Measurements from ENCODE around the gene DCAF6.

DCAF6 gene

GRCh38 chr1:167973832-167974231, 37.3 kb downstream of the DCAF6 start:
- H3K27ac ChIP-seq (replicated peaks), result no peak overlapping the region
- H3K27me3 ChIP-seq (ENCODE audit: insufficient read depth, poor library complexity, severe bottlenecking), result no peaks in the 10 kb centered on the region
- DNase-seq (ENCODE audit: low read depth in 1 of 2, low spot score in 1 of 2), result no peak
- TF ChIP-seq GABPA (IDR thresholded peaks at IDR 0.05; ENCODE audit: low read depth) (no peak), POLR2AphosphoS5 (IDR thresholded peaks at IDR 0.05; ENCODE audit: low read depth) (no peak), SPI1 (IDR thresholded peaks at IDR 0.05; ENCODE audit: borderline replicate concordance, low read depth) (no peak), CTCF (IDR thresholded peaks at IDR 0.05; ENCODE audit: insufficient read depth, low read length) (no peak), REST (IDR thresholded peaks at IDR 0.05; ENCODE audit: insufficient replicate concordance, low read depth) (no peak)
- no peak overlapping the region for H3K4me3 ChIP-seq (replicated peaks; ENCODE audit: insufficient read depth, low read length)

GRCh38 chr1:167974698-167975097, 38.2 kb downstream of the DCAF6 start:
- Histone ChIP-seq H3K27me3 (ENCODE audit: insufficient read depth, poor library complexity, severe bottlenecking) (no peaks in the 10 kb centered on the region), H3K4me3 (replicated peaks; ENCODE audit: insufficient read depth, low read length) (no peak overlapping the region), H3K27ac (replicated peaks) (no peak overlapping the region)
- DNase-seq (ENCODE audit: low read depth in 1 of 2, low spot score in 1 of 2), result no peak
- TF ChIP-seq REST (IDR thresholded peaks at IDR 0.05; ENCODE audit: insufficient replicate concordance, low read depth) (no peak), SPI1 (IDR thresholded peaks at IDR 0.05; ENCODE audit: borderline replicate concordance, low read depth) (no peak), GABPA (IDR thresholded peaks at IDR 0.05; ENCODE audit: low read depth) (no peak), CTCF (IDR thresholded peaks at IDR 0.05; ENCODE audit: insufficient read depth, low read length) (no peak), POLR2AphosphoS5 (IDR thresholded peaks at IDR 0.05; ENCODE audit: low read depth) (no peak)

GRCh38 chr1:167977245-167977644, 40.8 kb downstream of the DCAF6 start:
- no peak for DNase-seq (ENCODE audit: low read depth in 1 of 2, low spot score in 1 of 2)
- H3K27me3 ChIP-seq (ENCODE audit: insufficient read depth, poor library complexity, severe bottlenecking), result no peaks in the 10 kb centered on the region
- H3K27ac ChIP-seq (replicated peaks), result no peak overlapping the region
- H3K4me3 ChIP-seq (replicated peaks; ENCODE audit: insufficient read depth, low read length), result no peak overlapping the region
- no peak for TF ChIP-seq REST (IDR thresholded peaks at IDR 0.05; ENCODE audit: insufficient replicate concordance, low read depth)
- no peak for TF ChIP-seq GABPA (IDR thresholded peaks at IDR 0.05; ENCODE audit: low read depth)
- no peak for TF ChIP-seq CTCF (IDR thresholded peaks at IDR 0.05; ENCODE audit: insufficient read depth, low read length)
- no peak for TF ChIP-seq SPI1 (IDR thresholded peaks at IDR 0.05; ENCODE audit: borderline replicate concordance, low read depth)
- no peak for TF ChIP-seq POLR2AphosphoS5 (IDR thresholded peaks at IDR 0.05; ENCODE audit: low read depth)
